Measurements from ENCODE around the gene FMNL2. TPM values are rescaled to one million over a fixed set of nuclear protein-coding genes. Genes with fewer than 3 reads are reported as not detected.

FMNL2 gene
- total RNA-seq, 4 donors from 2014 or later: 34.6 to 62.1 (median 51.3) TPM

- no peak for ATAC-seq (ENCODE audit: low FRiP score)
Measured at GRCh38 chr2:152542995-152543481, 208.1 kb downstream of the FMNL2 start.

GRCh38 chr2:152543717-152544116 is 208.7 kb downstream of the FMNL2 start:
- no peak for DNase-seq (ENCODE audit: low spot score)
- no peak for TF ChIP-seq CTCF (IDR thresholded peaks at IDR 0.05)
- ATAC-seq (ENCODE audit: low FRiP score): no peak

More at GRCh38 chr2:152542995-152543481, 208.1 kb downstream of the FMNL2 start:
- no peak for DNase-seq (ENCODE audit: low spot score)
- TF ChIP-seq CTCF (IDR thresholded peaks at IDR 0.05): no peak

GRCh38 chr2:152544638-152545037 is 209.7 kb downstream of the FMNL2 start:
- no peak for TF ChIP-seq CTCF (IDR thresholded peaks at IDR 0.05)
- DNase-seq (ENCODE audit: low spot score) (no peak), ATAC-seq (ENCODE audit: low FRiP score) (no peak)

GRCh38 chr2:152546230-152546837 is 211.4 kb downstream of the FMNL2 start:
- no peak for ATAC-seq (ENCODE audit: low FRiP score)
- TF ChIP-seq CTCF (IDR thresholded peaks at IDR 0.05): no peak
- no peak for DNase-seq (ENCODE audit: low spot score)

GRCh38 chr2:152548111-152548875 is 213.3 kb downstream of the FMNL2 start:
- ATAC-seq (ENCODE audit: low FRiP score): no peak
- no peak for DNase-seq (ENCODE audit: low spot score)
- TF ChIP-seq CTCF (IDR thresholded peaks at IDR 0.05): no peak

GRCh38 chr2:152548996-152549395 is 214.0 kb downstream of the FMNL2 start:
- ATAC-seq (ENCODE audit: low FRiP score): no peak
- TF ChIP-seq CTCF (IDR thresholded peaks at IDR 0.05): no peak
- DNase-seq (ENCODE audit: low spot score): no peak

All from omental fat pad (tissue), 4 donors.